HEK293 (cell line): Measurements from ENCODE around the gene FAM228B.

Source experiments
- CTCF ChIA-PET: fragments of 350-600 bp; formaldehyde crosslinking; extraction: SDS; loops from one replicate; lab custom pipeline; 2021; ENCODE audit warnings: antibody characterized with exemption; lab: Yijun Ruan, JAX
- POLR2A ChIA-PET: fragments of 300-600 bp; formaldehyde crosslinking; extraction: SDS; loops from one replicate; lab custom pipeline; 2020; ENCODE audit warnings: antibody characterized with exemption, inconsistent platforms; lab: Yijun Ruan, JAX
- H3K27ac ChIP-seq: fragments of 200-500 bp; sonication (Bioruptor generic); 2 replicates; pipeline ENCODE4 v1.5.1; 2014; ENCODE audit warnings: low read depth, low read length, control low read depth, inconsistent platforms; ENCODE audit errors: extremely low read depth
- H3K36me3 ChIP-seq, 2 experiments: fragments of 200-500 bp in 1 of 2; sonication (Bioruptor generic) in 1 of 2; 1 replicate in 1 of 2; 2 replicates in 1 of 2; pipeline ENCODE4 v1.5.1; 2014 to 2017; ENCODE audit warnings: inconsistent platforms in 2 of 2, low read length in 2 of 2; ENCODE audit not compliant: control insufficient read depth in 2 of 2, insufficient read depth in 1 of 2
- H3K4me1 ChIP-seq: fragments of 200-500 bp; sonication (Bioruptor generic); 2 replicates; pipeline ENCODE4 v1.5.1; 2014; ENCODE audit warnings: mild to moderate bottlenecking, low read length, inconsistent platforms; ENCODE audit not compliant: control insufficient read depth, insufficient read depth
- H3K4me3 ChIP-seq: 2 replicates; pipeline ENCODE4 v1.5.1; 2011; ENCODE audit warnings: low read depth, mild to moderate bottlenecking, control low read depth, low read length, moderate library complexity
- H3K9me3 ChIP-seq: fragments of 200-500 bp; sonication (Bioruptor generic); 2 replicates; pipeline ENCODE4 v1.5.1; 2014; ENCODE audit warnings: low read depth, low read length, inconsistent platforms; ENCODE audit not compliant: control insufficient read depth, insufficient read depth
- ELK4 ChIP-seq: IDR thresholded peaks from 2 replicates; pipeline ENCODE4 v1.6.1; 2011; ENCODE audit warnings: mild to moderate bottlenecking, low read depth, low read length, borderline replicate concordance
- INSM2 ChIP-seq: fragments of 450-650 bp; formaldehyde crosslinking; IDR thresholded peaks from 2 replicates; pipeline ENCODE4 v1.5.1; 2016; ENCODE audit warnings: missing biosample characterization, missing genetic modification characterization
- MYNN ChIP-seq: fragments of 450-650 bp; formaldehyde crosslinking; IDR thresholded peaks from 2 replicates; pipeline ENCODE4 v1.5.1; 2016; ENCODE audit warnings: missing biosample characterization, missing genetic modification characterization, borderline replicate concordance
- REST ChIP-seq: fragments of 450-650 bp; formaldehyde crosslinking; IDR thresholded peaks from 2 replicates; pipeline ENCODE4 v1.5.1; 2016; ENCODE audit warnings: missing biosample characterization, missing genetic modification characterization
- SCRT1 ChIP-seq: fragments of 450-650 bp; formaldehyde crosslinking; IDR thresholded peaks from 2 replicates; pipeline ENCODE4 v1.5.1; 2016; ENCODE audit warnings: missing biosample characterization, missing genetic modification characterization, borderline replicate concordance
- ZBTB49 ChIP-seq: fragments of 450-650 bp; formaldehyde crosslinking; IDR thresholded peaks from 2 replicates; pipeline ENCODE4 v1.5.1; 2016; ENCODE audit warnings: missing biosample characterization, missing genetic modification characterization, low read depth
- ZFP37 ChIP-seq: fragments of 450-650 bp; formaldehyde crosslinking; IDR thresholded peaks from 2 replicates; pipeline ENCODE4 v1.5.1; 2016; ENCODE audit warnings: missing biosample characterization, missing genetic modification characterization
- ZFP41 ChIP-seq: fragments of 450-650 bp; formaldehyde crosslinking; IDR thresholded peaks from 2 replicates; pipeline ENCODE4 v1.5.1; 2016; ENCODE audit warnings: missing biosample characterization, missing genetic modification characterization, borderline replicate concordance
- ZNF112 ChIP-seq: fragments of 450-650 bp; formaldehyde crosslinking; IDR thresholded peaks from 2 replicates; pipeline ENCODE4 v1.5.0; 2017; ENCODE audit warnings: missing biosample characterization, missing genetic modification characterization
- ZNF121 ChIP-seq: fragments of 450-650 bp; formaldehyde crosslinking; IDR thresholded peaks from 2 replicates; pipeline ENCODE4 v1.5.1; 2016; ENCODE audit warnings: missing biosample characterization, missing genetic modification characterization
- ZNF23 ChIP-seq: fragments of 450-650 bp; formaldehyde crosslinking; IDR thresholded peaks from 2 replicates; pipeline ENCODE4 v1.5.1; 2016; ENCODE audit warnings: missing biosample characterization, missing genetic modification characterization, borderline replicate concordance
- ZNF426 ChIP-seq: fragments of 450-650 bp; formaldehyde crosslinking; IDR thresholded peaks from 2 replicates; pipeline ENCODE4 v1.5.1; 2017; ENCODE audit warnings: missing biosample characterization, missing genetic modification characterization, mild to moderate bottlenecking, inconsistent platforms, moderate library complexity
- ZNF596 ChIP-seq: fragments of 450-650 bp; IDR thresholded peaks from 2 replicates; pipeline ENCODE4 v1.5.0; 2018; ENCODE audit warnings: missing biosample characterization, mild to moderate bottlenecking, missing genetic modification characterization, moderate library complexity
- ZNF629 ChIP-seq: fragments of 450-650 bp; formaldehyde crosslinking; IDR thresholded peaks from 2 replicates; pipeline ENCODE4 v1.5.1; 2017; ENCODE audit warnings: missing biosample characterization, missing genetic modification characterization
- TF ChIP-seq, protein P1 (sequence below): fragments of 450-650 bp; formaldehyde crosslinking; conservative IDR thresholded peaks from 2 replicates; pipeline ENCODE4 v1.5.1; 2016; ENCODE audit warnings: low read depth, missing biosample characterization, missing genetic modification characterization
- TF ChIP-seq, protein P2 (sequence below): fragments of 450-650 bp; formaldehyde crosslinking; IDR thresholded peaks from 2 replicates; pipeline ENCODE4 v1.5.1; 2017; ENCODE audit warnings: missing biosample characterization, missing genetic modification characterization

FAM228B gene

GRCh38 chr2:24082787-24083566 is 40.3 kb upstream of the FAM228B start:
- H3K27ac ChIP-seq = peak overlapping the region; percentile 79; the same call in 1 of the 2 replicates
- H3K4me1 ChIP-seq = no peaks in the 10 kb centered on the region
- no peak overlapping the region; the same call in 1 of the 2 replicates for H3K4me3 ChIP-seq
- ChIA-PET CTCF (interaction anchor here (0.5 to 3.1 kb wide), 17 partner anchors 10 to 259 kb away, joined by 3 to 23 read pairs (median 4); partner anchors contain the start of genes ATAD2B and WDCP), POLR2A (interaction anchor here (1.0 to 2.4 kb wide), 4 partner anchors 36 to 258 kb away, joined by 3 to 13 read pairs (median 6); partner anchors contain the start of genes ATAD2B and WDCP)
- peaks cover 3 to 46% of the 10 kb centered on the region in 2 experiments; a peak in 2 of 3 replicates for H3K36me3 ChIP-seq
- no peak for TF ChIP-seq ZNF596
- TF ChIP-seq ZBTB49 (tag by site-specific recombination) = no peak
- no peak for TF ChIP-seq INSM2 (tag by site-specific recombination)
- no peak for TF ChIP-seq MYNN (tag by site-specific recombination)
- TF ChIP-seq ELK4 = no peak
- TF ChIP-seq, protein P1, sequence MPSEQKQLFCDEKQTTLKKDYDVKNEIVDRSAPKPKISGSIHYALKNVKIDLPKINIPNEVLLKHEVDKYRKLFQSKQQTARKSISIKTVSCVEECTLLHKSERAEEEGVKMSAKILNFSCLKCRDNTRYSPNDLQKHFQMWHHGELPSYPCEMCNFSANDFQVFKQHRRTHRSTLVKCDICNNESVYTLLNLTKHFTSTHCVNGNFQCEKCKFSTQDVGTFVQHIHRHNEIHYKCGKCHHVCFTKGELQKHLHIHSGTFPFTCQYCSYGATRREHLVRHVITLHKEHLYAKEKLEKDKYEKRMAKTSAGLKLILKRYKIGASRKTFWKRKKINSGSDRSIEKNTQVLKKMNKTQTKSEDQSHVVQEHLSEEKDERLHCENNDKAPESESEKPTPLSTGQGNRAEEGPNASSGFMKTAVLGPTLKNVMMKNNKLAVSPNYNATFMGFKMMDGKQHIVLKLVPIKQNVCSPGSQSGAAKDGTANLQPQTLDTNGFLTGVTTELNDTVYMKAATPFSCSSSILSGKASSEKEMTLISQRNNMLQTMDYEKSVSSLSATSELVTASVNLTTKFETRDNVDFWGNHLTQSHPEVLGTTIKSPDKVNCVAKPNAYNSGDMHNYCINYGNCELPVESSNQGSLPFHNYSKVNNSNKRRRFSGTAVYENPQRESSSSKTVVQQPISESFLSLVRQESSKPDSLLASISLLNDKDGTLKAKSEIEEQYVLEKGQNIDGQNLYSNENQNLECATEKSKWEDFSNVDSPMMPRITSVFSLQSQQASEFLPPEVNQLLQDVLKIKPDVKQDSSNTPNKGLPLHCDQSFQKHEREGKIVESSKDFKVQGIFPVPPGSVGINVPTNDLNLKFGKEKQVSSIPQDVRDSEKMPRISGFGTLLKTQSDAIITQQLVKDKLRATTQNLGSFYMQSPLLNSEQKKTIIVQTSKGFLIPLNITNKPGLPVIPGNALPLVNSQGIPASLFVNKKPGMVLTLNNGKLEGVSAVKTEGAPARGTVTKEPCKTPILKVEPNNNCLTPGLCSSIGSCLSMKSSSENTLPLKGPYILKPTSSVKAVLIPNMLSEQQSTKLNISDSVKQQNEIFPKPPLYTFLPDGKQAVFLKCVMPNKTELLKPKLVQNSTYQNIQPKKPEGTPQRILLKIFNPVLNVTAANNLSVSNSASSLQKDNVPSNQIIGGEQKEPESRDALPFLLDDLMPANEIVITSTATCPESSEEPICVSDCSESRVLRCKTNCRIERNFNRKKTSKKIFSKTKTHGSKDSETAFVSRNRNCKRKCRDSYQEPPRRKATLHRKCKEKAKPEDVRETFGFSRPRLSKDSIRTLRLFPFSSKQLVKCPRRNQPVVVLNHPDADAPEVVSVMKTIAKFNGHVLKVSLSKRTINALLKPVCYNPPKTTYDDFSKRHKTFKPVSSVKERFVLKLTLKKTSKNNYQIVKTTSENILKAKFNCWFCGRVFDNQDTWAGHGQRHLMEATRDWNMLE = no peak
- TF ChIP-seq, protein P2, sequence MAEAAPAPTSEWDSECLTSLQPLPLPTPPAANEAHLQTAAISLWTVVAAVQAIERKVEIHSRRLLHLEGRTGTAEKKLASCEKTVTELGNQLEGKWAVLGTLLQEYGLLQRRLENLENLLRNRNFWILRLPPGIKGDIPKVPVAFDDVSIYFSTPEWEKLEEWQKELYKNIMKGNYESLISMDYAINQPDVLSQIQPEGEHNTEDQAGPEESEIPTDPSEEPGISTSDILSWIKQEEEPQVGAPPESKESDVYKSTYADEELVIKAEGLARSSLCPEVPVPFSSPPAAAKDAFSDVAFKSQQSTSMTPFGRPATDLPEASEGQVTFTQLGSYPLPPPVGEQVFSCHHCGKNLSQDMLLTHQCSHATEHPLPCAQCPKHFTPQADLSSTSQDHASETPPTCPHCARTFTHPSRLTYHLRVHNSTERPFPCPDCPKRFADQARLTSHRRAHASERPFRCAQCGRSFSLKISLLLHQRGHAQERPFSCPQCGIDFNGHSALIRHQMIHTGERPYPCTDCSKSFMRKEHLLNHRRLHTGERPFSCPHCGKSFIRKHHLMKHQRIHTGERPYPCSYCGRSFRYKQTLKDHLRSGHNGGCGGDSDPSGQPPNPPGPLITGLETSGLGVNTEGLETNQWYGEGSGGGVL (tag by site-specific recombination) = no peak
- no peak for TF ChIP-seq ZNF23 (tag by site-specific recombination)
- no peak for TF ChIP-seq ZFP37 (tag by site-specific recombination)
- no peak for TF ChIP-seq ZNF121
- no peak for TF ChIP-seq REST (tag by site-specific recombination)
- TF ChIP-seq ZNF426 (tag by site-specific recombination) = no peak
- no peak for TF ChIP-seq ZNF629 (tag by site-specific recombination)
- TF ChIP-seq ZFP41 (tag by site-specific recombination) = no peak
- no peak for TF ChIP-seq SCRT1
- TF ChIP-seq ZNF112 (tag by site-specific recombination) = no peak
- H3K9me3 ChIP-seq = no peaks in the 10 kb centered on the region
